NCI-H510A (cell line): ENCODE measurements around the gene CSNK1E.

Source experiments
- DNase-seq: peaks from one replicate; lab custom pipeline; 2025; lab: John Stamatoyannopoulos, UW

CSNK1E gene

DNA sequence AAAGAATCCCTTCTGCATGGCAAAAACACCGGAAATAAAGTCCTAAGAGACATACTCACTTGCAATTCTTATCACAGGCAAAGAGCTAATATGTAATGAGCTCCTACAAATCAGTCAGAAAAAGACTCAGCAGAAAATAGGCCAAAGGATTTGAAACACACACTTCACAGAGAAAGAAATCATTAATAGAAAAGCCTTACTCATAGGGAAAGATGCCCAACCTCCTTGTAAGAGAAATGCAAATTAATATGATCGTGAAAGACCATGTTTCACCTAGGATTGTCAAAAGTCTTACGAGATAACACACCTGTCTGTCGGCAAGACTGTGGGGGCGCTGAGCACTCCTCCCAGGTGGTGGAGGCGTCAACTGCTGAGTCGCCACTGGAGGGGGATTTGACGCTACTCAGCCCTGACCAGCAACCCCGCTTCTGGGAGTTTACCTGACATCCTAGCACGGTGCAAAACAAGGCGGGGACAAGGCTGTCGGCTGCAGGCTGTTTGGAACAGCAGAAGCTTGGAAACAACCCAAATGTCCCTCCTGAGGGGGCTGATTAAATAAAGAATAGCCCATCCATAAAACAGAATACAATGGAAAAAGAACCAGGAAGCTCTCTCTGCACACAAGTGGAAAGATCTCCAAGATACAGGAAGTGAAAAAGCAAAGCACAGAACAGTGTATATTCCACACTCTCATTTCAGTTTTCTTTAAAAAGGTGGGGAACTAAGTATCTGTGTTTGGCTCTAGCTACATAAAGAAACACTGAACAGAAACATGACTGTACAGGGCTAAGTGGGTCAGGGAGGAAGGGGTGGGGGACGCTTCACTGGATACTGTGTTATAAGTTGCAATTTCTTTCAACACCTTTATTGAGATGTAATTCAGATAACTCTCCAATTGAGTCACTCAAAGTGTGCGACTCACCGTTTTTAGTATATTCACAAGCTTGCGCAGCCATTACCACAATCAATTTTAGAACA is 11.5 kb downstream of the CSNK1E start:
- DNase-seq, result no peak

DNA sequence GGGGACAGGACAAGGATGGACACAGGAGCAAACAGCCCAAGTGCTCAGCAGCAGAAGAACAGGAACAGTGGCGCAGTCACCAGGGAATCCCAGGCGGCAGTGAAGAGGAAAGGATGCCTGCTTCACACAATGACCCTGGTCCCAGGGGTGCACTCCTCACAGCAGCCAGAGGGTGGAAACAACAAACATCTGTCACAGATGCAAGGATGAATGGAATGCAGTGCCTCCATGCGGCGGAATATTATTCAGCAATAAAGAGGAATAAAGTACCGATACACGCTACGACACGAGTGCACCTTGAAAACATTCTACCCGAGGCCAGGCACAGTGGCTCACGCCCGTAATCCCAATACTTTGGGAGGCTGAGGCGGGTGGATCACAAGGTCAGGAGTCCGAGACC is 12.7 kb downstream of the CSNK1E start:
- no peak for DNase-seq

DNA sequence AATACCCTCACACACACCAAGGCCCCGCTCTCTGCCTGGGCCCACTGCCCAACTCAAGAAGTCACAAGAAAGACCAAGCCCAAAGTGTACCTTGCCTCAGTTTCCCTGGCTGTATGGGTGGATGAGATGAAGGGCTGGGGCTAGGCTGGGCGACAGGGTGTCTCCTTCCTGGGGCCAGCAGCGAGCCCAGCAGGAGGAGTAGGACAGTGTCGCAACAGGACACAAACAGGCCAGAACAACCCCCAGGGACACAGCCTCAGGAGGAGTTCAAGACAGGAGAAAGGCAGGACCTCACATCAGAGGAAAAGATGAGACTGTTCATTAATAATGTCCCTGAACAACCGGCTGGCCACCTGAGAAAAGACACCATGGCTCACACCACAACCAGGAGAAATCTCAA is 13.3 kb downstream of the CSNK1E start:
- DNase-seq, result no peak

DNA sequence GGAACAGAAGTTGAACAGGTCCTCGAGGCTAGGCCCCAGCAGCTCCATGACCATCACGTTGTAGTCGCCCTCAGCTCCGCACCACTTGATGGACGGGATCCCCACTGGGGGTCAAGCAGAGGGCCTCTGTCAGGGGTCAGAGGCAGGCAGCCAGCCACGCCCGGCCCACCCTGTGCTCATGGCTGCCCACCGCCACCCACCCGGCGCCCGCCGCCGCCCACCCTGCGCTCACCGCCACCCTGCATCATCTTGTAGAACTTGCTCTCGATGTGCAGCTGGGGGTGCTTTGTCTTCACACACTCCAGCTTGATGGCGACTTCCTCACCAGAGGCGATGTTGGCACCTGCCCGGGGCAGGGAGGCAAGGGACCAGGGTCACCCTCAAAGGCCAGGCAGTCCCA is 14.3 kb downstream of the CSNK1E start:
- no peak for DNase-seq

DNA sequence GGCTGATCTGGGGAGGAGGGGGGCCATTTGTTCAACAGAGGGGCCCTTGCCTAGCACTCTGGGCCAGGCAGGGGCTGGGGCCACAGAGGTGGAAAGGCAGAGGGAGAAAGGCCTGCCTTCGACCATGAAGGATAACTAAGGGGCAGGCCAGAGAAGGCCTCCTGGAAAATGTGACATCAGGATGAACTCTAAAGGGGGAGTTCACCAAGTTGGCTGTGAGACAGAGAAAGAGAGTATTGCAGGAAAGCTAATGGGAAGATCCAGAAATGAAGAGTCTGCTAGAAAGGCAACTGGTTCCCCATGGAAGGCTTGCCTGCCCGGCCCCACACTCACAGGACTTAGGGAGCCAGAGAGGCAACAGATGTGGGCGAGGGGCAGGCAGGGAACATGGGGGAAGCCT is 16.3 kb downstream of the CSNK1E start:
- no peak for DNase-seq

DNA sequence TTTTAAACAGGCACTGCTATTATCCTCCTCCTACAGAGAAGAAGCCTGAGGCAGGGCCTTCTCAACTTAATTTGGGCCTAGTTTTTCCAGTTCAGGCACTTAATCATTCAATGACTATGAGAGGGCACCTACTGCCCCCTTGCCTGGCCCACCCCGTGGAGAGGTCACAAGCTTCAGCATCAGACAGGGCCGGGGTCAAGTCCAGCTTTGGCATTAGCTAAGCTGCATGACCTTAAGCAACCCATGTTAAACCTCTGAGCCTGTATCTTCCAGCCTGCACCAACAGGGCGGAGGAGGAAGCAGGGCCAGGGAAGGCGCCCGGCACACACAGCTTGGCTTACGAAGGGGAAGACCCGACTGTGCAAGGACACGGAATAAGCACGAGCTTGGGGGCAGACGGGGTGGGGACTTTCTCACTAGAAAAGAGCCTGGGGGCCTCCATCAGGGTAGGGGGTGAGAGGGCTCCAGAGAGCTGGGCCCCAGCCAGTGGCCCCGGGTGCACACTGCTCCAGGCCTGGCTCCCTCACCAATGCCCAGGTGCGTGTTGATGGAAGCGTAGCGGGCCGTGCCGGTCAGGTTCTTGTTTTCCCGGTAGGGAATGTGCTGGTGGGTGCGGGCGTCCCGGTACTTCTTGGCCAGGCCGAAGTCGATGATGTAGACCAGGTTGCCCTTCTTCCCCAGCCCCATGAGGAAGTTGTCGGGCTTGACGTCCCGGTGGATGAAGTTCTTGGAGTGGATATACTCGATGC is 16.9 kb downstream of the CSNK1E start:
- DNase-seq, result no peak

DNA sequence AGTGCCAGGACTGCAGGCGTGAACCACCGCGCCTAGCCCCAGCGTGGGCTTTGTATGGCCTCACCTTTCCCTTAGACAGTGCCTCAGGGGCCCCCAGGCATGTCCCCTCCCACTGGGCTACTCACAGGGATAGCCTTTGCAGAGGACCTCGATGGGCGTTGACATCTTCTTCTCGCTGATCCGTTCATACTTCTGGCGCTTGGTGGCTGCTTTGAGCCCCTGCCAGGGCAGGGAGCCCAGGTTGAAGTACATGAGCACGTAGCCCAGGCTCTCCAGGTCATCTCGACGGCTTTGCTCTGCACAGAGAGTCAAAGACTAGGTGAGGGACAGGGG is 17.5 kb downstream of the CSNK1E start:
- no peak for DNase-seq

DNA sequence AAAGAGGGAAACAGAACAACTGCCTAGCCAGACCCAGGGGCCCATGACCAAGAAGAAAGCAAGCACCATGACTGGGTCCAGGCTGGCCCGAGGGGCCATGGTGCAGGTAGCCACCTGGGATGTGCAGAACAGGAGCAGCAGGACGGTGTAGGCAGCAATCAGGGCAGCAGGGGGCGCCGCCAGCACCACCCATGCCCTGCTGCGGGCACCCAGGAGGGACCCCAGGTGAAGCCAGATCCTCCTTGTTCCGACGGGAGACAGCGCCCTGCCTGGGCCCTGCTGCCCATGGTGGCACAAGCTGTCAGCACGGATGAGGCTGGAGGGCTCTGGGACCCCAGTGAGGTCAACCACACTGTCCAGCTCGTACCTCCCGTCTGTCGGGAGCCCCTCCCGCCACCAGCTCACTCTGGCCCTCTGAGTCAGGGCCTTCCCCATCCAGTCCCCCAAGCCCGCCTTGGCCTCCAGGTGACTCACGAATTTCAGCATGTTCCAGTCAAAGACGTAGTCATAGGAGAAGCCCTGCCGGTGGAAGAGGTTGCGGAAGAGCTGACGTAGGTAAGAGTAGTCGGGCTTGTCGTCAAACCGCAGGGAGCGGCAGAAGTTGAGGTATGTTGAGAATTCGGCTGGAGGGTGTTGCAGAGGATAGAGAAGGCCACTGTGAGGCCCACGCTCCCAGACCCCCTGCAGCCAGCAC is 18.8 kb downstream of the CSNK1E start:
- DNase-seq, result no peak

DNA sequence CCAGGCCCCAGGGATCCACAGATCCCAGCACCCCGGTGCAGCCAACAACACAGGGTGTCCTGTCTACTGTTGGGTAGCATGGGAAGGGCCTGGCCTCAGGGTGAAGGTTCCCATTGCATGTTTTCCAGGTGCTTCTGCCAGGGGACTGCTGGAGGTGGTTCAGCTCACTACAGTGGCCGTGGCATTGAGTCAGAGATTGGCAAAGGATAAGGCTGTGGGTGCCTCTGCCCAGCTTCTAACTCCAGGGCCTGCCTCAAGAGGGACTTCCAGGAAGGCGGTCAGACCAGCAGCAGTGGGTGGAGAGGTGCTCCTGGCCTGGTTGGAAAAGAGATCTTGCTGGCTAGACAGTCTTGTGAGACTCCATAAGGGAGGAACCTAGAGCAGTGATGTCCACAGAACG is 20.9 kb downstream of the CSNK1E start:
- no peak for DNase-seq

DNA sequence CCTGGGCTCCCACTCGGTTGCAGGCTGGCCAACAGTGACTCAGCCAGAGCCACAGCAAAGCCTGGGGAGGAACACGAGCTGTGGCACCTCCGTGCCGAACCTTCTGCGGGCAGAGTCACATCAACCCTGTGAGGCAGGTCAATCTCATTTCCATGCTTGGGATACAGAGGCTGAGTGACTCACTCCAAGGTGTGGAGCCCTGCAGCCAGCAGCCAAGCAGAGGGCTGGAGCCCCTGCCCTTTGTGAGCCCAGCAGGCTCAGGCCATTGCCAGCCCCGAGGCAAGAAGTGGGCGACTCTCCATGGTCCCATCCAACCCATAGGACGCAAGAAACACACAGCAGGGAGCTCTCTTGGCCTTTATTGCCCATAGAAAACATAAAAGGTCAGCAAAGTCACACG is 21.4 kb downstream of the CSNK1E start:
- DNase-seq, result no peak

DNA sequence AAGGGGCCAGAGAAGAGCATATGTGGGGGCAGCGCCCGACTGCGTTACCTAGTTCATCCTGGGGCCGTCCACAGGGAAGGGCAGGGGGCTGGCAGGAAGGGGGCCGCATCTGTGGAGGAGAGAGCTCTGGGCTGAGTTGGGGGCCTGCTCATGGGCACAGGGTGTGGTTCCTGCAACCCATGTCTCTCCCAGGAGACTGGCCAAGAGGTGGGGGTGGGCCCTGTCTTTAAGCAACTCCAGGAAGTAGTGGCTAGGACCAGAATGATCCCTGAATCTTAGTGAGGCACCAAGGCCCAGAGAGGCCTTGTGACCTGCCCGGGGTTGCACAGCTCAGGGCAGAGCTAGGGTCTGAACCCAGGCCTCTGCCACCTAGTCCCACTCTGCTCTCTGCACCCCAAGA is 21.9 kb downstream of the CSNK1E start:
- no peak for DNase-seq

DNA sequence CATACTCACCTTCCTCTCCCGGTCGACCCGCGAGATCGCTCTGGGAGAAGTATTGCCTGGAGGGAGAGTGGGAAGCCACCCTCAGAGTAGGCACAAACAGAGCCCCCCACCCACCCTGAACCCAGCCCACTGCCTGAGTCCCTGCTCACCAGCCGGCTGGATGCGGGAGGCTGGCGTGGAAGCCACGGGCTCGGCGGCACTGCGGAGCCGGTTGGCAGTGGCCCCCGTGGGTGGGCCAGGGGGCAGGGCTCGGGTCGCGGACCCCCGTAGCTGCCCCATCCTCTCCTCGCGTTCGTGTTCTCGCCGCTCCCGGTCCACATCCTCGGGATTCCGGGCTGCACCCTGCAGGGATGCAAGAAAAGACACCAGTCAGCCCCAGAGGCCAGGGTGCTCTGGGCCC is 23.0 kb downstream of the CSNK1E start:
- DNase-seq, result no peak

DNA sequence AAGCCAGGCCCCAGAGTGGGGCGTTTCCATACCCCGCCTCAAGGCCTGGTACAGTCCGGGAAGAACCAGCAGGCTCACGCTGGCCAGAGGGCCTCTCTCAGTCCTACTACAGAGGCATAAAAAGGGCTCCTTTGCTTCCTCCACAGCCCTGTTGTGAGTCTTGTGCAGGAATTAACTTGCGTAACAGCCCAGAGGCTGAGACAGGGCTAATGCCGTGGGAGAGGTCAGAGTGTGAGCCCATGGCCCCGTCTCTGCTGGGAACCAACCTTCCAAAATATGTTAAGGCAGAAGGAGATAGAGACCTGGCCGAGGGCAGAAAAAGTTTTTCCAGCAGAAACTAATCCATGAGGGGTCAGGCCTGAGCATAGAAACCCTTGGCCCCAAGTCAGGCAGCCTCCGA is 24.5 kb downstream of the CSNK1E start:
- DNase-seq, result no peak

DNA sequence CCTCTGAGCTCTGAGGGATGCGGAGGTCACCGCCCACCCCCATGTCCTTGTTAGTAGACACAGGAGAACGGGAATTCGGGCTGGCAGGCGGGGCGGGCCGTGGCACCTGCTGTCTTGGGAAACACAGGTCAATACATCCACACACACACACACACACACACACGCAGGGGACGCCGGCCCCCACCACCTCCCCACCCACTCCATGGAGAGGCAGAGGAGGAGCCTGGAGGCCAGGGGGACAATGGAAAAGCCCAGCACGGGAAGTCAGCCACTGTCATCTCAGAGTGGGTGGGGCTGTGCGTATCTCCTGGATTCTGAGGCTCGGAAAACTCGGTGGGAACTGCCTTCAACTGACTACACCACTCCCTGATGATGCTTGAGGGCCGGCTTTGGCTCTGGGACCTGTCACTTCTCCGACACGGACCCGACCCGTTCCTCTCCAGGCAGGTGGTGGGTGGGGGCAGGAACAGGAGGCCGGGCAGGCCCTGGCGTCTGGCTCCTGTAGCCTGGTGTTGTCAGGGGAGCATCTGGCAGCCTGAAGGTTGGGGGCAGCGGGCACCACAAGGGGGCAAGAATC is 25.9 kb downstream of the CSNK1E start:
- DNase-seq, result no peak

DNA sequence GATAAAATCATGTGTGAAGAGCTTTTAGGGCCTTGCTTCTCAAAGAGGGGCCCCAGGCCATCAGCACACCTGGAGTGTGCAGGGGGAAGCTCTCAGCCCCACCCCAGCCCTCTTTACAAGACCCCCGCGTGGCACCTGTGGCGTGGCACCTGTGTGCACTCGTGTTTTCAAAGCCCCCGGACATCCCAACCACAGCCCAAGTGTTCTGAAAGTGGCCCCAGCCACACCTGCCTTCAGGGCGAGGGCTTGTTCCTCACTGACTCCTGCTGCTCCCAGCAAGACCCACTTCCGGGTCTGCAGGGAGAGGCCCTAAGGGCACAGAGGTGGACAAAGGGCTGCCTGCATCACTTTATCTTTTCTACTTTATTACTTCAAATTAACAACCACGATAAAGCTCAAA is 26.9 kb downstream of the CSNK1E start:
- DNase-seq, result no peak

DNA sequence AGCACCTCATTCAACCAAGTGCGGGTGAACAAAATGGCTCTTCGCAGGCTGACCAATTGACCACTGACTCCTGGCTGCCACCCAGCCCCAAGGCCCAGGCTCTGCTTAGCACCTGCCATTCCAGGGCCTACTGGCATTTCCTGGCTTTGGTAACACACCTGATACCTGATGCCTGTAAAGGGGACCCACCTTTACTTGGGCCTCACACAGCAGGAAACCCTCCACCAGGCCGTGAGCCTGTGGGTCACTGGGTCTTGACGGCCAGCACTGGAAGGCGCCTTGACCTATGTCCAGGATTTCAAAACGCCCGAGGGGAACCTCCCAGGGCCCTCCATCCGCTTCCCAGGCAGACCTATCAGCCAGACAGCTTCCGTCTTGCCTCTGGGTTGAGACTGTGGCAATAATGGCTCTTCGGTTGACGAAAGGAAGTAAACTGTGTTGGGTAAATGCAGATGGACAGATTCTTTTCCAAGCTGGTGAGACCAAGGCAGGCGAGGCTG is 27.6 kb downstream of the CSNK1E start:
- DNase-seq, result no peak

DNA sequence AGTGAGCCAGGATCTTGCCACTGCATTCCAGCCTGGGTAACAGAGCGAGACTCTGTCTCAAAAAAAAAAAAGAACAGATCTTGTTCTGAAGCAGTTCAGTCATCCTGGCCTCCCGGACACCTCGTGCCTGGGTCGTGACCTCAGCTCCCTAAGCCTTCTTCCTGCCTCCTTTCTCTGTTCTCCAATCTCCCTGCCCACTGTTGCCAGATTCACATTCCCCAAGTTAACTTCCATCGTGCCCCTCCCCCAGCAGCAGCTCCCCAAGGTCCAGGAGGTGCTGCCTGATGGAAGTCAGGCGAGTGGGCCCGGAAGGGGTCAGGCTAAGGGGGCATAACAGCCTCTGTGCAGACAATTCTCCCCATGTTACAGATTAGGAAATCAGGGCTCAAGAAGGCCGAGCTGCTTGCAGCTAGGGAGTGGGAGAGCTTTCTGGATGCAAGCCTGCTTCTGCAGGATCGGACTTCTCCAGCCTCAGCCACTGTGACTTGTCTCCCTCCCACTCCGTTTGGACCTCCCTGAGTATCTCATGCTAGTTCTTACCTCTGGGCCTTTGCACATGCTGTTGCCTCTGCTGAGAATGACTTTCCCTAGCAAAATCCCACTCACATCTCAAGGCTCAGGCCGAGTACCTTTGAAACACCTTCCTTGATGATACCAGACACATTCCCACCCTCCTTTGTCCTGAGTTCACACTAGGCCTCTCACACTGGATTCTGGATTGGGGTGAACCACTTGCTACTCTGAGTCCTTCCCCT is 30.1 kb downstream of the CSNK1E start:
- DNase-seq, result no peak

DNA sequence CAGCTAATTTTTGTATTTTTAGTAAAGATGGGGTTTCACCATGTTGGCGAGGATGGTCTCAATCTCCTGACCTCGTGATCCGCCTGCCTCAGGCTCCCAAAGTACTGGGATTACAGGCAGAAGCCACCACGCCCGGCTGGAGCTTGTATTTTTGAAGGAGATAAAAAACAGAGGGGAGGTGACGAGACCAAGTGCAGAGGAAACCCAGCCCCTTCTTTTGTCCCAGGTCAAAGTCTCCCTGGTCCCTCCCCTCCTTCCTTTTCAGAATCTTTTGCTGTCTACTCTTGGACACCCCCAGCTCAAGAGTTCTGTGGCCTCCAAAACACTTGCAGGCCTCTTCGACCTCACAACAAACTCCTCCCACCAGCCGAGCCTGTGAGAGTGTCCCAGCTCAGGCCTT is 32.2 kb downstream of the CSNK1E start:
- no peak for DNase-seq

DNA sequence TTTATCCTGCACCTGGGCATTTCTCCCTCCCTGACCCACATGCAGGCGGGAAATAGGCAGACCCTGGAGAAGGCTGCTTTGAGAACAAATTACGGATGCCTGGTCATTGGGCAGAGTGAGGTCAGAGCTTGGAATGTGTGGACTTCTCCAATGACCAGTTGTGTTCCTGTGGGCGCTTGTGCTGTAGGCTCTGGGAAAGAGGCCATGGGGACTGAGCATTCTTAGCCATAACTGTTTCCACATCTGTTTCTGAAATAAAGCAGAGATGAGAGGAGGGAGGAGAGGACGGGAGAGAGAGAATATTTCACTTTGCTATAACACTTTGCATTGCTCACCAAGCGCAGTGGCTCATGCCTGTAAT is 33.2 kb downstream of the CSNK1E start:
- DNase-seq, result no peak

DNA sequence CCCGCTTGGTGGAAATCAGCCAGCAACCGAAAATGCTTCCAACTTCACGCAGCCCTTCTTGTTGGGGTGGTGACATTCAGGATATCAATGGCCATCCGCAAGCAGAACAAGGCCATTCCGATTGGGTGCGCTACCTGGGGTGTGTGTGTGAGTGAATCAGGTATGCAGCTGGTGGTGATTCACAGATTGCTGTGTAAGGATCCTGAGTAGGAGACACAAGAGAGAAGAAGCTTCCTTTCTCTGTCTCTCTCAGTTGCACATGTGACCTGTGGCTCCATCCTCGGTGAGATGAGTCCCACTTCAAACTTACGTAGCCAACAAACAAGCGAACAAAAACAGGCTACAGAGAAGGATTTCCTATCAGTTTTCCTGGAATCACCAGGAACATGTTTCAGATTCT is 34.8 kb downstream of the CSNK1E start:
- no peak for DNase-seq

DNA sequence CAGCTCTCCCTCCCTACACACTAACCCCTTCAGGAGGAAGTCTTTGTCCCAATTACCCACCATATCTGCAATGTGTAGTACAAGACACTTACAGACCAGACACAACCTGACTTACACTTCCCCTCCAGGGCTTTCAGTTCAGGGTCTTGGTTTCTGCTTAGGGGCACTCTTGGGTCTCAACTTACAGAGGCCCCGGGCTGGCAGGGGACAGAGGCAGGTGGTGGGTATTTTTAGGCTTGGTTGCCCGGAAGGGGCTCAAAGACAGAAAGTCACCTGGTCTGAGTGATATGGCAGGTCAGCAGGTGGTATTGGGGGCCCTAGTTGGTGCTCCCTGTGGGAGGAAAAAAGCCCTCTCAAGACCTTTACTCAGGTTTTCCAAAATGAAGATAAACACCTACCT is 41.1 kb downstream of the CSNK1E start:
- DNase-seq, result no peak
